ENCODE measurements around the gene SAMD8.

DNA sequence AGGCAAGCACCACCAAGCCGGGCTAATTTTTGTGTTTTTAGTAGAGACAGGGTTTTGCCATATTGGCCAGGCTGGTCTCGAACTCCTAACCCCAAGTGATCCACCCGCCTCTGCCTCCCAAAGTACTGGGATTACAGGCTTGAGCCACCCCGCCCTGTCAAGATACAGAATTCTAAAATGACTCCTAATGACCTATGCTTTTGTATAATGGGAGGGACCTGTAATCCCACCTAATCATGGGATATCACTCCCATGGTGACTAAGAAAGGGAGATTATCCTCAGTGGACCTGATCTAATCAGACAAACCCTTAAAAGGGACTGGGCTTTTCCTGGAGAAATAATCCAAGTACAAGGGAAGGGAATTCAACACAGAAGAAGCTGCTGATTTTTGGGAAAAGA, 28.8 kb downstream of the SAMD8 start:
- TF ChIP-seq, protein P1, sequence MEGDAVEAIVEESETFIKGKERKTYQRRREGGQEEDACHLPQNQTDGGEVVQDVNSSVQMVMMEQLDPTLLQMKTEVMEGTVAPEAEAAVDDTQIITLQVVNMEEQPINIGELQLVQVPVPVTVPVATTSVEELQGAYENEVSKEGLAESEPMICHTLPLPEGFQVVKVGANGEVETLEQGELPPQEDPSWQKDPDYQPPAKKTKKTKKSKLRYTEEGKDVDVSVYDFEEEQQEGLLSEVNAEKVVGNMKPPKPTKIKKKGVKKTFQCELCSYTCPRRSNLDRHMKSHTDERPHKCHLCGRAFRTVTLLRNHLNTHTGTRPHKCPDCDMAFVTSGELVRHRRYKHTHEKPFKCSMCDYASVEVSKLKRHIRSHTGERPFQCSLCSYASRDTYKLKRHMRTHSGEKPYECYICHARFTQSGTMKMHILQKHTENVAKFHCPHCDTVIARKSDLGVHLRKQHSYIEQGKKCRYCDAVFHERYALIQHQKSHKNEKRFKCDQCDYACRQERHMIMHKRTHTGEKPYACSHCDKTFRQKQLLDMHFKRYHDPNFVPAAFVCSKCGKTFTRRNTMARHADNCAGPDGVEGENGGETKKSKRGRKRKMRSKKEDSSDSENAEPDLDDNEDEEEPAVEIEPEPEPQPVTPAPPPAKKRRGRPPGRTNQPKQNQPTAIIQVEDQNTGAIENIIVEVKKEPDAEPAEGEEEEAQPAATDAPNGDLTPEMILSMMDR (IDR thresholded peaks at IDR 0.05; ENCODE audit: low read depth, low read length), result no peak
- TF ChIP-seq, protein P2, sequence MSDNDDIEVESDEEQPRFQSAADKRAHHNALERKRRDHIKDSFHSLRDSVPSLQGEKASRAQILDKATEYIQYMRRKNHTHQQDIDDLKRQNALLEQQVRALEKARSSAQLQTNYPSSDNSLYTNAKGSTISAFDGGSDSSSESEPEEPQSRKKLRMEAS (IDR thresholded peaks at IDR 0.05; ENCODE audit: low read depth, low read length), result no peak
